NCI-H2029 (cell line): ENCODE measurements around the gene VAPA.

Source experiments
- DNase-seq: peaks from one replicate; lab custom pipeline; 2025; lab: John Stamatoyannopoulos, UW

The VAPA gene

DNA sequence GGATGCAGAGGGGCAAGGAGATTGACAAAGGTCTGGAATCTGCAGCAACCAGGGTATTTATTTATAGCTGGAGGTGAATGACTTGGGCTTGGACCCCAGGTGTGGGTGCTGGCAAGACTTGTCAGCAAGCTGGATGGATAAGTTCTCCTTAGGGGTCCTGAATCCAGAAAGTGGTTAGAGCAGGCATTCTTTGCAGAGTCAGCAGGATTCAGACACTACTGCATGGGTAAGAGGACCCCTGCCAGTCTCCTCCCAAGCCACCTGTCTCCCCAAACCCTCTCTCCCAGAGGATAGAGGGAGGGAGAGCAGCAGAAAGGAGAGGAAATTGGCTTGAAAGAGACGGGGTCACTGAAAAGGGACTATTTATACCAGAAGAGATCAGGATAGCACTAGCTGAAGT lies 89.5 kb downstream of the VAPA start:
- no peak for DNase-seq

DNA sequence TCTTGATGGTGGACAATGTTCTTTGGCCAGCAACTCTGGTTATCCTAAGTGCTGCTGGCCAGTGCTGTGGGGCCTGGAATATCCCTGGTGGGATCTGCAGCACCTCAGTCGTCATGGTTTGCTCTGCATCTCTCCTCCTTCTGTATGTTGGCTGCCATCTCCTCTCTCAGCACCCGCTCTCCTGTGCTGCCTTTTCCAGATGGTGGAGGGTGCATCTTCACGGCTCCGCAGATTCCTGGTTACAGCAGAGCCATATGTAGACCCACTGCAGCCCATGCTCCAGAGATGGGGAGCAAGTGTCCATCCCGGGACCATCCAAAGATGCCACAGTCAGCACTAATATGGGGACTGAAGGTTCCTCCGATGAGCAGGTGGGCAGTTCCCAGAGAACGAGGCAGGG lies 90.0 kb downstream of the VAPA start:
- no peak for DNase-seq

DNA sequence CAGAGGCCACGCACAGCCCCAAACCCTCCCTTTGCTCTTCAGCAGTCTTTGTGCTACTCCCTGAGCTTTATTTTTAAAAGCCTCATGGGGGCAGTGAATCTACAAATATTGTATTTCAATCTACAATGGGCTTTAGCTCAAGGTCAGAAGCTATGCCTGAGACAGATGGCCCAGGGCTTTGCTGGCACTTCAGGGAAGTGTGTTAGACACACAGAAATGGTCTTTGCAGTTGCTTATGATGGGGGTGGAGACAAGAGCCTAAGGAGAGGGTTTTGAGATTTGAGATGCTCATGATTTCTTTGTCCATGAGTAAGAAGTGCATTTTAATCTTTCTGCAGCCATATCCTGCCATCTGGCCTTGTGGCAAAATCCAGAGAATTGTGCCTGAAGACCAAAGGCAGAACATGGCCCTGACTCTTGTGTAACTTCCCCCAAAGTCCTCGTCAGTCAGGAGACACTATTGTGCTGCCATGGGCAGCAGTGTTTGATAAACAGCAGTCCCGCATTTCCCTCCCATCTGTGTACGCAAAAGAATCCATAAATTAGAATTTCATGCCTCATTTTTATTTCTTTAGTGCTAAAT lies 92.6 kb downstream of the VAPA start:
- no peak for DNase-seq

DNA sequence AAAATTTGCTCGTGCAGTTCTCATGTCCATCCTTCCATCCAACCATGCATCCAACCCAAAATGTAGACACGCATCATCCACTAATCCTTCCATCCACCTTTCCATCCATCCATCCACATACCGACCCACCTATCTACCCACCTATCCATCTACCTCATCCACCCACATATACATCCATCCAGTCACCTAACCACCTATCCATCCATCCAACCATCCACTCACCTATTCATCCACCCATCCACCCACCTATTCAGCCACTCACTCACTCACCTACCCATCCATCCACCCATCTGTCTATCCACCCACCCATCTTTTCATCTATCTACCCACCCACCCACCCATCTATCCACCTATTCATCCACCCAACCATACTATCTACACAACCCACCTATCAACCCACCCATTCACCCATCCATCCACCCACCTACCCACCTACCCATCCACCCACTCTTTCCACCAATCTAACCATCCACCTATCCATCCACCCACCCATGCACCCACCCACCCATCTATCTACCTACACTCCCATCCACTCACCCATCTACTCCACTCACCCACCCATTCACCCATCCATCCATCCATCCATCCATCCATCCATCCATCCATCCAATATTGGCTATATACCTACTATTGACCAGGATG lies 94.3 kb downstream of the VAPA start:
- DNase-seq = no peak
